Activated naive CD8-positive, alpha-beta T cell treated with anti-CD3 and anti-CD28 coated beads for 36 hours (primary cell): ENCODE data around the gene TEX26. TPM values are rescaled to one million over a fixed set of nuclear protein-coding genes. Genes with fewer than 3 reads are reported as not detected.

ENCODE experiments used
- DNase-seq: peaks from one replicate; pipeline ENCODE4 v3.0.0; 2021
- H3K27ac Mint-ChIP-seq: one replicate; pipeline ENCODE4 v1.8.0; 2022; ENCODE audit warnings: mild to moderate bottlenecking, moderate library complexity, mixed read lengths
- H3K27me3 Mint-ChIP-seq: one replicate; pipeline ENCODE4 v1.8.0; 2022; ENCODE audit warnings: mild to moderate bottlenecking, mixed read lengths
- H3K36me3 Mint-ChIP-seq: one replicate; pipeline ENCODE4 v1.8.0; 2021; ENCODE audit warnings: mild to moderate bottlenecking, mixed read lengths
- H3K4me1 Mint-ChIP-seq: one replicate; pipeline ENCODE4 v1.8.0; 2021; ENCODE audit warnings: mixed read lengths
- H3K4me3 Mint-ChIP-seq: one replicate; pipeline ENCODE4 v1.8.0; 2022; ENCODE audit warnings: mild to moderate bottlenecking, moderate library complexity, mixed read lengths
- H3K9me3 Mint-ChIP-seq: one replicate; pipeline ENCODE4 v1.8.0; 2022; ENCODE audit warnings: mixed read lengths
- total RNA-seq, 2 experiments: library from RNA; stranded (reverse); gene quantifications; one replicate each; pipeline ENCODE4 v1.2.3, GENCODE V29; 2021

Gene TEX26
- total RNA-seq, 2 experiments from 2014 or later = not detected

DNA sequence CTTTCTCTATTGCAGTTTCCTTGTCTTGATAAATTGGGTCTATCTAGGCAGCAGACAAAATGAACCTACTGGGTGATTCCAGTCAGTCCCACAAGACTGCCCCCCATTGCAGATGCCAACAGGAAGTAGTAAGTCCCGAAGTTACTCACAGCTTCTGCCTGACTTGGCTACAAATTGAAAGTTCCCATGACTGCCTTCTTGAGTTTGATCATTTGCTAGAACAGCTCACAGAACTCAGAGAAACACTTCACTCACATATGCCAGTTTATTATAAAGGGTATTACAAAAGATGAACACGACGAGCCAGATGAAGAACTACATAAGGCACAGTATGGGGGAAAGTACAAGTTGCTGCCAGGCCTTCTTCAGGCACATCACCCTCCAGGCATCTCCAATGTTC is 50.0 kb downstream of the TEX26 start:
- Mint-ChIP-seq H3K9me3 (no peaks in the 10 kb centered on the region), H3K27ac (no peak overlapping the region), H3K36me3 (no peaks in the 10 kb centered on the region), H3K4me3 (no peak overlapping the region), H3K27me3 (peaks cover 35% of the 10 kb centered on the region), H3K4me1 (no peaks in the 10 kb centered on the region)
- no peak for DNase-seq

DNA sequence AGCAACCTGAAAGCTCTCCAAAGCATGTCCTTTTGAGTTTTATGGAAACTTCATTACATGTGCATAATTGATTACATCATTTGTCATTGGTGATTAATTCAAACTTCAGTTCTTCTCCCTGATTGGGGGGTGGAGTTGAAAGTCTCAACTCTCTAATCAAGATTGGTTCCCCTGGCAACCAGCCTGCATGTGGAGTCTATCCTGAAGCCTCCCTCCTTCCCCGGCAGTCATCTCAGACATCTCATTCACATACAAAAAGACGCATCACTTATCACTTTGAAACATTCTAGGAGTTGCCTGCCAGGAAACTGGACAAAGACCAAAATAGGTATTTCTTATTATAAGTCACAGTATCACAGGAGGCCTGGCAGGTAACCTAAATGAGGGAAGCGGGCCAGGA is 50.5 kb downstream of the TEX26 start:
- no peak overlapping the region for H3K27ac Mint-ChIP-seq
- H3K4me1 Mint-ChIP-seq = no peaks in the 10 kb centered on the region
- no peak for DNase-seq
- H3K4me3 Mint-ChIP-seq = no peak overlapping the region
- no peaks in the 10 kb centered on the region for H3K36me3 Mint-ChIP-seq
- no peaks in the 10 kb centered on the region for H3K9me3 Mint-ChIP-seq
- H3K27me3 Mint-ChIP-seq = peaks cover 35% of the 10 kb centered on the region

DNA sequence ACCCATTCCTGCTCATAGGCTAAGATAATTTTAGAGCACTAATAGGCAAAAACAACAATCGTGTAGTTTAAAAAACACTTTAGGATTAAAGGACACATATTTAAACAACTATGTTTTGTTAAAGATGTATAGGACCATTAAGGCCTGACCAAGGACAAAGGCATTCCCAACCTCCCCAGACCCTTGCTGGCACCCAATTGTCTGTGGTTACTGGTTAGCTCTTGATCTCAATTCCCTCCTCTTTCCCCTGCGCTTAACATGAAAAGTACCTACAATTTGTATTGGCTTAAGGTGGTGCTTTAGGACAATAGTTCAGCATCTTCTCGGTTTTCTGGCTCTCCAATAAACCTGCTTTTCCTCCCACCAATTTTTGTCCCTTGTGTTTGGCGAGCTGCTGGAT is 51.0 kb downstream of the TEX26 start:
- H3K27ac Mint-ChIP-seq = no peak overlapping the region
- H3K4me1 Mint-ChIP-seq = no peaks in the 10 kb centered on the region
- no peaks in the 10 kb centered on the region for H3K36me3 Mint-ChIP-seq
- no peaks in the 10 kb centered on the region for H3K9me3 Mint-ChIP-seq
- DNase-seq = no peak
- H3K4me3 Mint-ChIP-seq = no peak overlapping the region
- peaks cover 34% of the 10 kb centered on the region for H3K27me3 Mint-ChIP-seq

DNA sequence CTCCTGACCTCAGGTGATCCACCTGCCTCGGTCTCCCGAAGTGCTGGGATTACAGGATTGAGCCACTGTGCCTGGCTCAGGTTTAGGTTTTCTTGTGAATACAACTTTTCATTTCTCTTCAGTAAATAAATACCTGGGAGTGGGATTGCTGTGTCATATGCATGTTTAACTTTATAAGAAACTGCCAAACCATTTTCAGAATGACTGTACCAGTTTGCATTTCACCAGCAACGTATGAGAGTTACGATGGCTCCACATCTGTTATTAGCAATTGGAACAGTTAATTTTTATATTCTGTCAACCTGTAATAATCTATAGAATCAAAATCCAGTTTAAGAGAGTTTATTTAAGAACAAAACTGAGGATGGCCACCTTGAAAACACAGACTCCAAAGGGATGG is 52.2 kb downstream of the TEX26 start:
- no peak overlapping the region for H3K27ac Mint-ChIP-seq
- no peak for DNase-seq
- H3K4me3 Mint-ChIP-seq = no peak overlapping the region
- peaks cover 30% of the 10 kb centered on the region for H3K27me3 Mint-ChIP-seq
- H3K36me3 Mint-ChIP-seq = no peaks in the 10 kb centered on the region
- H3K4me1 Mint-ChIP-seq = no peaks in the 10 kb centered on the region
- H3K9me3 Mint-ChIP-seq = no peaks in the 10 kb centered on the region

DNA sequence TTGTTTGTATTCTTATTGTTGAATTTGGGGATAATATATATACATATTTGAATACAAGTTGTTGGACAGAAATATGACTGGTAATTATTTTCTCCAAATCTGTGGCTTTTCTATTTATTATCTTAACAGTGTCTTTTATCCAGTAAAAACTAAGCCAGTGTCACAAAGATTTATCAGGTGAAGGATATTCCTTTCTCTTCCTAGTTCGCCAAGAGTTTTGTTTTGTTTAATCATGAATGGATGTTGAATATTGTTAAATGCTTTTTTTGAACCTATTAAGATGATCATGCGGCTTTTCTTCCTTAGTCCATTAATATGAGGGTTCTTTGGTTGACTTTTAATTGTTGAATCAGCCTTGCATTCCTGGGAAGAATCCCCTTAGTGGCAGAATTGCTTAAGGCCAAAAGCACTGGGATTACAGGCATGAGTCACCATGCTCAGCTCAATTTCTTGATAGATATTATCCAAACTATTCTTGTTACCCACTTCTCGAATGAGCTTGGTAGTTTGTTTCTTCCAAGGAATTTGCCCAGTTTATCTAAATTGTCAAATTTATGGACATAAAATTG is 53.3 kb downstream of the TEX26 start:
- no peak for DNase-seq
- Mint-ChIP-seq H3K4me1 (no peaks in the 10 kb centered on the region), H3K27ac (no peak overlapping the region), H3K36me3 (no peaks in the 10 kb centered on the region), H3K4me3 (no peak overlapping the region), H3K27me3 (peaks cover 28% of the 10 kb centered on the region), H3K9me3 (peaks cover 2% of the 10 kb centered on the region)

DNA sequence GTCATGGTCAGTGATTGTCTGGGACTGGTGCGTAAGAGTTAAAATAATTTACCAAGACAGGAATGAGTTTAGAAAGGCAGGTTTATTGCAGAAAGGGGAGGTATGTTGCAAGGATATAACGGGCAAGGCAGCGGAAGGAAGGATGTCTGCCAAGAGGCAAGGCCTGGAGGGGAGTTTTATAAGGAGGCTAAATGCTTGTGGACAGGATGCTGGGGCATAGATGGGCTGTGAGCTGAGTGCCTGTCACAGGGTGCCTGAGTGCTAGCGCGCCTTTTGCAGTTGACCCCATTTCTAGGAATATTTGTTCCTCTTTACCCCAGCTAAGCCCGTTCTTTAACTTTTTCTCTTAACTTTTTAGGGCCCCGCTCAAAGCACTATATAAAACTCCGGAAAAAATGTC is 58.7 kb downstream of the TEX26 start:
- Mint-ChIP-seq H3K4me3 (no peak overlapping the region), H3K4me1 (no peaks in the 10 kb centered on the region), H3K27ac (no peak overlapping the region), H3K9me3 (peaks cover 2% of the 10 kb centered on the region), H3K27me3 (peaks cover 27% of the 10 kb centered on the region), H3K36me3 (no peaks in the 10 kb centered on the region)
- no peak for DNase-seq

DNA sequence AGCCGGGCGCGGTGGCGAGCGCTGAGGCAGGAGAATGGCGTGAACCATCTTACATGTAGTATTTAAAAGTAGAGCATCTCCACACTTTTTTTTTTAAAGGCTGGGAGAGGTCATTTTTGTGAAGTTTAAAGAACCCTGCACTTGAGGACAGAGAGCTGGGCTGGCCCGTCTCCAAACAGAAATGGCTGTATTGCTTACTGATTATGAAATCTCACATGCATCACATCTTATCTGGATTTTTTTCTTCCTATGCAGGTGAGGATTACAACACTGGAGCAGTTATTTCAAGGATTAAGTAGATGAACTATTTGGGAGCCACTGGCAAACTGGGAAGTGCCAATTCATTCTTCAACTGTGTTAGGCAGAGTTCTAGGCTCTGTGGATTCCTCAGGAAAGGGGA is 59.5 kb downstream of the TEX26 start:
- Mint-ChIP-seq H3K4me1 (no peaks in the 10 kb centered on the region), H3K27ac (no peak overlapping the region), H3K27me3 (peaks cover 24% of the 10 kb centered on the region), H3K36me3 (no peaks in the 10 kb centered on the region), H3K9me3 (peaks cover 2% of the 10 kb centered on the region), H3K4me3 (no peak overlapping the region)
- DNase-seq = no peak

DNA sequence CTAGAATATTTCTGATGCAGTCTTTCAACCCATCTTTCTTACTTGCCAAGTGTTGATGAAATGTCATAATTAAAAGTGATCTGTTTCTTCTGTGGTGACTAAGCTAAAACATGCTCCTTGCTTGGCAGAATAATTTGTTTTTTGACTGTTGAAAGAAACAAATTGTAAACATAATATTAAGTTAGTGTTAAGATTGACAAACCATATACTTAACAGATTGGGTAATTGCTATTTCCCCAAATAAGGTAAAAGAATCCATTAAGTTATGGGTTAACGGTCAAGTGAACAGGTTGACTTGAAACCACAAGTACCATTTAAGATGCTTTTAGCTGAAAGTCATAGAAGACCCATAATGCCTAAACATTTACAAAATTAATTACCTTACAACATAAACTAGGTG is 62.9 kb downstream of the TEX26 start:
- DNase-seq = no peak
- Mint-ChIP-seq H3K4me3 (no peak overlapping the region), H3K27me3 (peaks cover 26% of the 10 kb centered on the region), H3K36me3 (no peaks in the 10 kb centered on the region), H3K9me3 (no peaks in the 10 kb centered on the region), H3K27ac (no peak overlapping the region), H3K4me1 (no peaks in the 10 kb centered on the region)

DNA sequence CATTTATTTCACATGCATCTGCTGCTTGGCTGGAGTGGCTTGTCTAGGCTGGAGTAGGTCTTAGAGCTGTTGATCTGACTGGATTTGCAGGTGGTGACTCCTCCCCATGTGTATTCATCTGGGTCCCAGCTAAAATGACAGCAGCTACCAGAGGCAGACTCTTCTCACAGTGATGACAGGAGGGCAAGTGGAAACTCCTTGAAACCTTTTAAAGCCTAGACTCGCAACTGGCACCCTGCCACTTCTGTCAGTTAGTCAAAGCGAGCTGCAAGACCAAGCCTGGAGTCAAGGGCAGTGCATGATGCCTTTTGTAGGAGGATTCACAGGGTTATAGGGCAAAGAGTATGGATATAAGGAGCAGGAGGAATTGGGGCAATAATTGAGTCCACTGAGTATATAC is 65.2 kb downstream of the TEX26 start:
- Mint-ChIP-seq H3K9me3 (no peaks in the 10 kb centered on the region), H3K27me3 (peaks cover 17% of the 10 kb centered on the region), H3K27ac (no peak overlapping the region), H3K4me1 (no peaks in the 10 kb centered on the region), H3K4me3 (no peak overlapping the region), H3K36me3 (no peaks in the 10 kb centered on the region)
- DNase-seq = no peak

DNA sequence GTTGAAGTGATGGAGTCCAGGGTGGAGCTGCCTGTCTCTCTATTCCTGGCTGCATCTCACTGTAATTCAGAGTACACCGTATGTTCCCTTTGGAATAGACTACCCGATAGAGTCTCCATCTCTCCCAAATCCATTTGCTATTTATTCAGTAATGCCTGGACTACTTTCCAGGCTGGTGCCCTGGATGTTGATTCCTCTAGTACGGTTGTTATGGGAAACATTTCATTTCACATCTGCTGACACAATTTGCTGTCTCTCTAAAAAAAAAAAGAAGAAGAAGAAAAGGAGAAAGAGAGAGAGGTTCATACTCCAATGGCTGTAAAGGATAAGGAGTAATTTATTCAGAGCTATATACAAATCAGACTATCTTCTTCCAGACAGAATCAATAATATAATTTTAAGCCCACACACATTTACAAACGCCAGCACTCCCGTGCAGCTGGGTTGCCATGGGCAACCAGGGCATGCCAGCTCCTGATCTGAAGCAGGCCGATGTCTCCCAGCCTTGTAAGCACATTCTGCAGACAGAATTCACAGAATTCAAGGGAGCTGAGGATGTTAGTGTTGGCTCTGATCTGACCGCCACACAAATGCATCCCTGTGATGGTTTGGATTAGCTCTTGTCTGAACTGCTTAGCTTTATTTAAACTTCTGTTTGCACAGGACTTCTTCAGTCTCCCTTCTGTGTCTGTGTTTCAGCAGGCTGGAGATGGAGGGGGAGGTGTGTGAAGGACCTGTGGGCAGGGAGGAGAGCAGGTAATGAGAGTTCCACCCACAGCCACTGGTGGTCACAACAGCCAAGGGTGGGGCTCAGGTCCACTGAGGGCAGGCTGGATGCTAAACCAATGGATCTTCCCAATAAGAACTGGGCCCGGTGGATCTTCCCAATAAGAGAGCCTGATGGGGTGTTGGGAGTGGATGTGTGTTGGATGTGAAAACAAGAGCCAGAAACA is 66.0 kb downstream of the TEX26 start:
- H3K9me3 Mint-ChIP-seq = no peaks in the 10 kb centered on the region
- DNase-seq = no peak
- no peaks in the 10 kb centered on the region for H3K4me1 Mint-ChIP-seq
- no peak overlapping the region for H3K4me3 Mint-ChIP-seq
- H3K27me3 Mint-ChIP-seq = peaks cover 16% of the 10 kb centered on the region
- H3K36me3 Mint-ChIP-seq = no peaks in the 10 kb centered on the region
- no peak overlapping the region for H3K27ac Mint-ChIP-seq

DNA sequence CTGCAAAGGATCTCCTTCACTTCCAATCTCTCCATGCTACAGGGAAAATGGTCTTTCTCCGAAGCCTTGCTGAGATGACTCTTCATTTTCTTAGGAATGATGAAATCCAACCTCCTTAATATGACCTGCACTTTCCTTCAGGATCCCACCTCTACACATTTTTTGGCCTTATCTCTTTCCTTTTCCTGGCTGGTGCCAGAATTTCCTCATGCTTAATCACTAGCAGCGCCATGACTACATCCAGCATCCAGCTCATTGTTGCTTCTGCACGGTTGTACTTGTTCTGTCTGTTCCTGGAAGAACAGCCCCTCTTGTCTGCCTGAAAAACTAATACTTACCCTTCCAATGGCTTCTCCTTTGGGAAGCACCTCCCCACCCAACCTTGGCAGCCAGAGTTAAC is 68.4 kb downstream of the TEX26 start:
- no peak for DNase-seq
- Mint-ChIP-seq H3K27me3 (peaks cover 16% of the 10 kb centered on the region), H3K4me3 (no peak overlapping the region), H3K27ac (no peak overlapping the region), H3K9me3 (no peaks in the 10 kb centered on the region), H3K36me3 (no peaks in the 10 kb centered on the region), H3K4me1 (no peaks in the 10 kb centered on the region)

DNA sequence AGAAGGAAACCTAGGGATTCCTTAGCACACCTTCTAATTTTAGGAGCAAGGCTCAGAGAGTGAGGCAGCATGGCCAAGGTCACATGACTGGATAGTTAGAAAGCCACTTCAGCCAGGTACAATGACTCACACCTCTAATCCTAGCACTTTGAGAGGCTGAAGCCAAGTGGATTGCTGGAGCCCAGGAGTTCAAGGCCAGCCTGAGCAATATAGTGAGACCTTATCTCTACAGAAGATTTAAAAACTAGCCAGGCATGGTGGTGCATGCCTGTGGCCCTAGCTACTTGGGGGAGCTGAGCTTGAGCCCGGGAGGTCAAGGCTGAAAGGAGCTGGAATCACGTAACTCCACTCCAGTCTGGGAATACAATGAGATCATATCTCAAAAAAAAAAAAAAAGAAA is 69.2 kb downstream of the TEX26 start:
- no peaks in the 10 kb centered on the region for H3K36me3 Mint-ChIP-seq
- H3K4me3 Mint-ChIP-seq = no peak overlapping the region
- peaks cover 16% of the 10 kb centered on the region for H3K27me3 Mint-ChIP-seq
- H3K27ac Mint-ChIP-seq = no peak overlapping the region
- DNase-seq = no peak
- H3K4me1 Mint-ChIP-seq = no peaks in the 10 kb centered on the region
- no peaks in the 10 kb centered on the region for H3K9me3 Mint-ChIP-seq

DNA sequence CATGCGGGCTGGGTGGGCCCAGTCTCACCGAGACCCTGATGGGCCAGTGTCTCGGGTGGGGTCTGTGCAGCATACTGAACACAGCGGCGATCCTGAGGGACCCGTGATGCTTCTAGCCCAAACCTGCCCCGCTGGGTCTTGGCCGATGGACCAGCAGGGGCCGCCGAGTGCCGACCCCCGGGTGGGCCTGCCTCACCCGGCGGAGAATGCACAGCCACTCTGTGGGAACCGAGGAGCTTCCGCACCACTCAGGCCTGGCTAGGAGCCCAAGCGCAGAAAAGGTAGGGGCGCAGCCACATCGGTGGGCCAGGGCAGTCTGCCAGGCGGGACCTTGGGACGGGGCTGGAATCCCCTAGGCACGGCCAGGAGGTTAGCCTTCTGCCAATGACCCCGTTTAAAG is 72.6 kb downstream of the TEX26 start:
- Mint-ChIP-seq H3K36me3 (no peaks in the 10 kb centered on the region), H3K4me3 (no peak overlapping the region), H3K9me3 (no peaks in the 10 kb centered on the region), H3K27me3 (peaks cover 26% of the 10 kb centered on the region), H3K4me1 (peaks cover 3% of the 10 kb centered on the region), H3K27ac (no peak overlapping the region)
- DNase-seq = no peak

DNA sequence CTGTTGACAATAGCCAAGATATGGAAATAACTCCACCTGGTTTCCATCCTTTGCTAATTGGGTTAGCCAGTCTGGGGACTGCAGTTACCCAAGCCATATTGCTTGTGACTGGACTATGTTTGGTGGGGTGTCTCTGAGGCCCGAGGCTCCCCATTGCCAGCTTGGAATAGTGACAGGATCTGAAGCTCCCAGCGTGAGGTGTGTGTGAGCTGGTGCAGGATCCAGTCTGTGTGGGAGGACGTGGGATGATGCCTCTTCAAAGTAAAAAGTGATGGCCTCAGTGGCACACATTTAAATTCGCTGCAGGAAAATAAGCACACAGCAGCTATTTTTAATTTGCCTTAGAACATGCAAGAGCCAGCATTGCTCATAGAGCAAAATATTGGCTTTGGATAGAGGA is 75.0 kb downstream of the TEX26 start:
- Mint-ChIP-seq H3K27ac (no peak overlapping the region), H3K9me3 (no peaks in the 10 kb centered on the region), H3K27me3 (peaks cover 27% of the 10 kb centered on the region), H3K36me3 (no peaks in the 10 kb centered on the region), H3K4me1 (peaks cover 5% of the 10 kb centered on the region), H3K4me3 (no peak overlapping the region)
- no peak for DNase-seq

DNA sequence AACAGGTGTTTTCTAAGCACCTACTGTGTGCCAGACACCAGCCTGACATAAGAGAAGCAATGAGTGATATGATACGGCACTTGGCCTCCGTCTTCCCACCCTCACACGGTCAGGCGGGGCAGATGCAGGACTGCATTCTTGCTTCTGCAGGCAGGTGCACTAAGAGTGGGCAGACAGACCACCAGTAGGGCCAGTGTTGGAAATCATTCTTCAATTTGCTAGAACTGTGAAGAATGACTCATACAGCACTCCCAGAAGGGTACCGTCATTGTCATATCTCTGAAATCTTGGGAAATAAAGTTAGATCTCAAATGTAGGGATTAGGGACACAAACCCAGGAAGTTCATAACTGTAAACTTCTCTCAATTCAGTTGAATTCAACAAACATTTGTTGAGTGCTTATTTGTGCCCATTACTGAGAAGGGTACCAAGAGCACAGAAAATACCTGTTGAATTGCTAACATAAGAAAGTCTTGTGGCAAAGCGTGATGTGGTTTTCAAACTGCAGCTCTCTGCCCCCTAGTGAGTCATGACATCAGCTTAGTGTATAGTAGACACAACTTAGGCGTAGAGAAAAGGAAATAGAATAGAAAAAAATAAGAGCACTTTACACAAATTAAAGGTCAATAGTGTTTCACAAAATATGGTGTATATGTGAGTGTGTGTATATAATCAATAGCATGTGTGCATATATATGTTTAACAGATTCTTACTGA is 76.1 kb downstream of the TEX26 start:
- peaks cover 8% of the 10 kb centered on the region for H3K4me1 Mint-ChIP-seq
- H3K27ac Mint-ChIP-seq = no peak overlapping the region
- no peak overlapping the region for H3K4me3 Mint-ChIP-seq
- H3K9me3 Mint-ChIP-seq = no peaks in the 10 kb centered on the region
- peaks cover 28% of the 10 kb centered on the region for H3K27me3 Mint-ChIP-seq
- no peak for DNase-seq
- H3K36me3 Mint-ChIP-seq = no peaks in the 10 kb centered on the region
